SU-DHL-6 (cell line): ENCODE measurements around the gene PEX16.

Experiments used
- H2AFZ ChIP-seq: fragments of 200-600 bp; sonication (generic); 2 replicates; pipeline ENCODE4 v1.6.1; 2014; ENCODE audit warnings: low read depth, mild to moderate bottlenecking, moderate library complexity, mixed read lengths, antibody characterized with exemption, low read length; ENCODE audit not compliant: severe bottlenecking
- H3F3A ChIP-seq: fragments of 200-600 bp; shearing (Covaris generic); 2 replicates; pipeline ENCODE4 v1.6.0; 2016; ENCODE audit warnings: antibody characterized with exemption, mild to moderate bottlenecking; ENCODE audit not compliant: insufficient read depth
- H3K27ac ChIP-seq: fragments of 200-600 bp; sonication (generic); 2 replicates; pipeline ENCODE4 v1.5.1; 2016; ENCODE audit warnings: low read depth, mild to moderate bottlenecking, low read length, moderate library complexity, mixed read lengths
- H3K27me3 ChIP-seq: fragments of 200-600 bp; sonication (generic), shearing (Covaris generic); 2 replicates; pipeline ENCODE4 v1.6.0; 2014; ENCODE audit warnings: mild to moderate bottlenecking, low read length
- H3K36me3 ChIP-seq: fragments of 200-600 bp; sonication (generic); 2 replicates; pipeline ENCODE4 v1.6.1; 2014; ENCODE audit warnings: mild to moderate bottlenecking, low read length, mixed read lengths
- H3K4me2 ChIP-seq: fragments of 300-600, 200-600 bp; shearing (Covaris generic), sonication (generic); 2 replicates; pipeline ENCODE4 v1.6.0; 2014; ENCODE audit warnings: low read length, low read depth, mild to moderate bottlenecking; ENCODE audit not compliant: poor library complexity, severe bottlenecking
- H3K4me3 ChIP-seq: fragments of 200-600 bp; sonication (generic); 2 replicates; pipeline ENCODE4 v1.5.1; 2014; ENCODE audit warnings: antibody characterized with exemption, low read length, mild to moderate bottlenecking, mixed read lengths; ENCODE audit not compliant: insufficient read depth, poor library complexity, severe bottlenecking
- H3K79me2 ChIP-seq: fragments of 200-600 bp; sonication (generic); 2 replicates; pipeline ENCODE4 v1.6.1; 2014; ENCODE audit warnings: mild to moderate bottlenecking, low read length, moderate library complexity; ENCODE audit not compliant: insufficient read depth
- H3K9ac ChIP-seq: fragments of 200-600 bp; sonication (generic); 2 replicates; pipeline ENCODE4 v1.7.0; 2014; ENCODE audit warnings: mild to moderate bottlenecking, low read length
- H3K9me2 ChIP-seq: fragments of 200-600 bp; sonication (generic); replicated peaks from 2 replicates; pipeline ENCODE4 v1.6.1; 2014; ENCODE audit warnings: low read length; ENCODE audit not compliant: insufficient read depth
- H3K9me3 ChIP-seq: fragments of 200-600 bp; sonication (generic); 2 replicates; pipeline ENCODE4 v1.6.1; 2014; ENCODE audit warnings: low read length, mixed read lengths; ENCODE audit not compliant: insufficient read depth
- H4K20me1 ChIP-seq: fragments of 200-600 bp; sonication (generic); 2 replicates; pipeline ENCODE4 v1.6.1; 2014; ENCODE audit warnings: low read depth, mild to moderate bottlenecking, antibody characterized with exemption, low read length, moderate library complexity, mixed read lengths
- CTCF ChIP-seq: fragments of 200-600 bp; sonication (generic); IDR thresholded peaks from one replicate; pipeline ENCODE4 v1.5.1; 2017; ENCODE audit warnings: antibody characterized with exemption, mild to moderate bottlenecking, low read length, moderate library complexity; ENCODE audit not compliant: insufficient read depth, poor library complexity, severe bottlenecking
- EZH2phosphoT487 ChIP-seq: fragments of 200-600 bp; sonication (generic), shearing (Covaris generic); conservative IDR thresholded peaks from 2 replicates; pipeline ENCODE4 v1.6.1; 2018; ENCODE audit warnings: mild to moderate bottlenecking, antibody characterized with exemption, low read length, moderate library complexity, mixed read lengths

The PEX16 gene

GRCh38 chr11:45960387-45961095, 42.9 kb upstream of the PEX16 start:
- no peaks in the 10 kb centered on the region for H3K9me2 ChIP-seq
- peaks cover 4% of the 10 kb centered on the region; the same call in 1 of the 2 replicates for H3F3A ChIP-seq
- no peak overlapping the region for H3K9ac ChIP-seq
- H3K4me2 ChIP-seq = no peak overlapping the region
- H2AFZ ChIP-seq = no peak overlapping the region
- H3K9me3 ChIP-seq = no peaks in the 10 kb centered on the region
- no peaks in the 10 kb centered on the region for H4K20me1 ChIP-seq
- H3K36me3 ChIP-seq = no peaks in the 10 kb centered on the region; the same call in 1 of the 2 replicates
- H3K4me3 ChIP-seq = no peak overlapping the region
- H3K79me2 ChIP-seq = no peaks in the 10 kb centered on the region
- no peak for TF ChIP-seq CTCF
- no peak for TF ChIP-seq EZH2phosphoT487
- H3K27me3 ChIP-seq = no peaks in the 10 kb centered on the region
- no peak overlapping the region for H3K27ac ChIP-seq

GRCh38 chr11:45959851-45960250, 42.2 kb upstream of the PEX16 start:
- H3K27ac ChIP-seq = no peak overlapping the region
- TF ChIP-seq EZH2phosphoT487 (no peak), CTCF (no peak)
- H3K36me3 ChIP-seq = no peaks in the 10 kb centered on the region; the same call in 1 of the 2 replicates
- no peaks in the 10 kb centered on the region for H4K20me1 ChIP-seq
- H3K4me2 ChIP-seq = no peak overlapping the region
- H3K9ac ChIP-seq = no peak overlapping the region
- H3K27me3 ChIP-seq = no peaks in the 10 kb centered on the region
- H3K79me2 ChIP-seq = no peaks in the 10 kb centered on the region
- peaks cover 4% of the 10 kb centered on the region; the same call in 1 of the 2 replicates for H3F3A ChIP-seq
- H2AFZ ChIP-seq = no peak overlapping the region
- H3K9me2 ChIP-seq = no peaks in the 10 kb centered on the region
- H3K4me3 ChIP-seq = no peak overlapping the region
- H3K9me3 ChIP-seq = no peaks in the 10 kb centered on the region

GRCh38 chr11:45949992-45950407, 32.3 kb upstream of the PEX16 start:
- Histone ChIP-seq H3K27ac (no peak overlapping the region), H3K4me3 (no peak overlapping the region), H3K27me3 (no peaks in the 10 kb centered on the region), H3K36me3 (peaks cover 9% of the 10 kb centered on the region; the same call in 1 of the 2 replicates), H3K9me3 (no peaks in the 10 kb centered on the region), H4K20me1 (no peaks in the 10 kb centered on the region), H3K9ac (no peak overlapping the region), H3K4me2 (no peak overlapping the region), H3K79me2 (no peaks in the 10 kb centered on the region), H3F3A (no peaks in the 10 kb centered on the region), H2AFZ (no peak overlapping the region), H3K9me2 (no peaks in the 10 kb centered on the region)
- TF ChIP-seq CTCF (no peak), EZH2phosphoT487 (no peak)
